ENCODE data around the gene ATP2C2.

Gene ATP2C2

DNA sequence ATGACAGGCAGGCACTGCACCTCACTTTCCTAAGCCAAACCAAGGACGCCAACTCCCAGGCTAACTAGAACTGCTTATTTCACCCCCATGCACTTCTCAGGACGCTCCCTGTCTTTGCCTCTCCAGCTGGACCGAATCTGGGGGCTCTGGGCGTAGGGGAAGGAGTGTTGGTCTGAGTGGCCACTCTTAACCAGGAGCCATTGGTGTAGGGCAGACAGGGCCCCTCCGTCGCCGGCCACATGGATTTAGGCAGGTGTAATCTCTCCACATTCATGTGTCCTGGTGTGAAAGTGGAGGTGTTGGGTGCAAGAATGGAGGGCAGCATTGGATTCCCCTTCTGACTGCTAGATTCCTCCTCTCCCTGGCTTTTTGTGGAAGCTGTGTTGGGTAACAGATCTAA is 9.8 kb downstream of the ATP2C2 start:
- no peak overlapping the region for H3K27ac ChIP-seq

DNA sequence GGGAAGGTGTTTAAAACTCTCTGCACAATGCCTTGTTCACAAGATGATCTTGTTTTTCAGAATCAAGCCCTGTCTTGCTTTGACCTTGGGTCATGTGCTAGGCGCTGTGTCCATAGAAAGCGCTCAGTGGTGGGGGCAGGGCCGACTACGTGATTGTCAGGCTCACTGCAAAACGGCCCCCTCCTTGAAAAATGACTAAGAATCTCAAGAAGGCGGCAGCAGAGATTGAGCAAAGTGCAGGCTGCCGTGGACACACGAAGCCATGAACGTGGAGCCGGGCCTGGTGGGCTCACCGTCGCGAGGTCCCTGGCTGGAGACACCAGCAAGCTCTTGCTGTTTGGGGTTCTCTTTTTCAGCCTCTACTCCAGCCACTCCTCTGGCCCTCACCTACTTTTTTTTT is 10.2 kb downstream of the ATP2C2 start:
- peak overlapping the region; percentile 65 for H3K27ac ChIP-seq
- TF ChIP-seq CTCF (conservative IDR thresholded peaks at IDR 0.05): no peak

More for the DNA sequence above, 9.8 kb downstream of the ATP2C2 start:
- TF ChIP-seq ZFX (IDR thresholded peaks at IDR 0.05): no peak
- TF ChIP-seq CTCF (conservative IDR thresholded peaks at IDR 0.05): no peak

DNA sequence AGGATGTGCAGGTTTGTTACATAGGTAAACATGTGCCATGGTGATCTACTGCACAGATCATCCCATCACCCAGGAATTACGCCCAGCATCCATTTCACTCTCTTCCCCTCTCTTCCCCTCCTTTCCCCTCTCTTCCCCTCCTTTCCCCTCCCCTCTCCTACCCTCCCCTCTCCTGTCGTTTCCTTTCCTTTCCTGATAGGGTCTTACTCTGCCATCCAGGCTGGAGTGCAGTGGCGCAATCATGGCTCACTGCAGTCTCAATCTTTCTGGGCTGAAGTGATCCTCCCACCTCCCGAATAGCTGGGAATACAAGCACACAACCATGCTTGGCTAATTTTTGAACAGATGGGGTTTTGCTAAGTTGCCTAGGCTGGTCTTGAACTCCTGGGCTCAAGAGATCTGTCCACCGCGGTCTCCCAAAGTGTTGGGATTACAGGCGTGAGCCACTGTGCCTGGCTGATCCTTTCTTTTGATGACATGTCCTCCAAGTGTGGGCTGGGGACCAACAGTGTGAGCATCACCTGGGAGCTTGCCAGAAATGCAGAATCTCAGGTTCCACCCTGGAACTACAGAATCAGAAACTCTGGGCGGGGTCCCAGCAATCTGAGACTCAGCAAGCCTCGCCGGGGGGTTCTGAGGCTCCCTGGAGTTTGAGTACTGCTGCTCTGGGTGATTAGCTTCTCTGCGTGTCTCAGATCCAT is 10.8 kb downstream of the ATP2C2 start:
- H3K27ac ChIP-seq: peak overlapping the region; percentile 65
- TF ChIP-seq CTCF (conservative IDR thresholded peaks at IDR 0.05) (no peak), ZFX (IDR thresholded peaks at IDR 0.05) (no peak)

- peak overlapping the region; percentile 65 for H3K27ac ChIP-seq
- no peak for TF ChIP-seq CTCF (conservative IDR thresholded peaks at IDR 0.05)
- TF ChIP-seq ZFX (IDR thresholded peaks at IDR 0.05): no peak
Measured at GRCh38 chr16:84379709-84380362, 11.5 kb downstream of the ATP2C2 start.

DNA sequence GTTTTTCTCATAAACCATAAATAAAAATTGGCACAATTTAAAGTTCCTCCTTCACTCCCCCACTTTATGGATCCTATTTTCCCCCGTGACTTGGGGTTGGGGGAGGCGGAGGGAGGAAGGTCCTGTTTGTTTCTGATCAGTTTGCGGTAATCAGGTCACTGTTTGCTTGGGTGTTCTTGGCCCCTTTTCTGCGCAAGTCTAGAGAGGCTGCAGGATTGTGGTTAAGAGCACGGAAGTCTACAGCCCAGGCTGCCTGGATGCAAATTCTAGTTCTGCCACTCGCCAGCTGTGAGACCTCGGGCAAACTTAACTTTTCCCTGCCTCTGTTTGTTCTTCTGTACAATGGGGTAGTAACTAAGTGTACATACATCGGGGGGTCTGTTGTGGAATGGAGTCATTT is 12.1 kb downstream of the ATP2C2 start:
- no peak for TF ChIP-seq ZFX (IDR thresholded peaks at IDR 0.05)
- TF ChIP-seq CTCF (conservative IDR thresholded peaks at IDR 0.05): no peak
- H3K27ac ChIP-seq: peak overlapping the region; percentile 65; the same call in 1 of the 2 replicates

- no peak overlapping the region for H3K27ac ChIP-seq
- TF ChIP-seq ZFX (IDR thresholded peaks at IDR 0.05): no peak
- TF ChIP-seq CTCF (conservative IDR thresholded peaks at IDR 0.05): no peak
Measured at GRCh38 chr16:84382396-84382795, 14.1 kb downstream of the ATP2C2 start.

- no peak overlapping the region for H3K27ac ChIP-seq
- TF ChIP-seq ZFX (IDR thresholded peaks at IDR 0.05): no peak
- TF ChIP-seq CTCF (conservative IDR thresholded peaks at IDR 0.05): no peak
Measured at GRCh38 chr16:84383106-84383505, 14.8 kb downstream of the ATP2C2 start.

Data from C4-2B (cell line).